ENCODE results near the gene NUP155. TPM values are rescaled to one million over a fixed set of nuclear protein-coding genes. Genes with fewer than 3 reads are reported as not detected.
"Not testable (repeated sequence)": the region's sequence is repeated elsewhere in the genome, so short reads cannot be mapped to it uniquely, and the experiment has no call there.

NUP155 gene
- total RNA-seq, 1 donor from 2014 or later: 69.8 TPM

- DNase-seq (ENCODE audit: low spot score); H3K9me3 Mint-ChIP-seq; intact Hi-C loops (cut with micrococcal nuclease); H3K4me1 Mint-ChIP-seq (ENCODE audit: low read depth); H3K27ac Mint-ChIP-seq; H3K27me3 Mint-ChIP-seq (ENCODE audit: low read depth); H3K4me3 Mint-ChIP-seq (ENCODE audit: low read depth): not testable (repeated sequence)
- H3K36me3 Mint-ChIP-seq (ENCODE audit: low read depth): peaks cover 56% of the 10 kb centered on the region
Measured at GRCh38 chr5:37334754-37335153, 36.2 kb downstream of the NUP155 start.

- H3K27ac Mint-ChIP-seq: no peak overlapping the region
- peaks cover 3% of the 10 kb centered on the region for H3K4me1 Mint-ChIP-seq (ENCODE audit: low read depth)
- H3K9me3 Mint-ChIP-seq: no peaks in the 10 kb centered on the region
- no peak overlapping the region for H3K4me3 Mint-ChIP-seq (ENCODE audit: low read depth)
- intact Hi-C loops (cut with micrococcal nuclease): no loop called here
- DNase-seq (ENCODE audit: low spot score): no peak
- peaks cover 67% of the 10 kb centered on the region for H3K36me3 Mint-ChIP-seq (ENCODE audit: low read depth)
- H3K27me3 Mint-ChIP-seq (ENCODE audit: low read depth): no peaks in the 10 kb centered on the region
Measured at GRCh38 chr5:37326536-37326935, 44.4 kb downstream of the NUP155 start.

GRCh38 chr5:37323607-37324006, 47.3 kb downstream of the NUP155 start:
- no peak for DNase-seq (ENCODE audit: low spot score)
- H3K27me3 Mint-ChIP-seq (ENCODE audit: low read depth): no peaks in the 10 kb centered on the region
- peaks cover 71% of the 10 kb centered on the region for H3K36me3 Mint-ChIP-seq (ENCODE audit: low read depth)
- intact Hi-C loops (cut with micrococcal nuclease): no loop called here
- H3K9me3 Mint-ChIP-seq: no peaks in the 10 kb centered on the region
- H3K27ac Mint-ChIP-seq: no peak overlapping the region
- H3K4me3 Mint-ChIP-seq (ENCODE audit: low read depth): no peak overlapping the region
- H3K4me1 Mint-ChIP-seq (ENCODE audit: low read depth): no peaks in the 10 kb centered on the region

GRCh38 chr5:37319037-37319782, 51.7 kb downstream of the NUP155 start:
- Mint-ChIP-seq H3K36me3 (ENCODE audit: low read depth) (peaks cover 65% of the 10 kb centered on the region), H3K4me3 (ENCODE audit: low read depth) (no peak overlapping the region), H3K9me3 (no peaks in the 10 kb centered on the region), H3K27me3 (ENCODE audit: low read depth) (no peaks in the 10 kb centered on the region), H3K4me1 (ENCODE audit: low read depth) (peaks cover 1% of the 10 kb centered on the region), H3K27ac (peak overlapping the region; percentile 15)
- intact Hi-C loops (cut with micrococcal nuclease): loop anchor here (10.0 kb wide), 1 partner anchor 274 kb away; no protein-coding TSS in a partner anchor
- DNase-seq (ENCODE audit: low spot score): no peak

- Mint-ChIP-seq H3K4me3 (ENCODE audit: low read depth) (no peak overlapping the region), H3K27me3 (ENCODE audit: low read depth) (no peaks in the 10 kb centered on the region), H3K4me1 (ENCODE audit: low read depth) (peaks cover 1% of the 10 kb centered on the region), H3K9me3 (no peaks in the 10 kb centered on the region), H3K27ac (no peak overlapping the region), H3K36me3 (ENCODE audit: low read depth) (peaks cover 76% of the 10 kb centered on the region)
- intact Hi-C loops (cut with micrococcal nuclease): loop anchor here (10.0 kb wide), 1 partner anchor 271 kb away; no protein-coding TSS in a partner anchor
- no peak for DNase-seq (ENCODE audit: low spot score)
Measured at GRCh38 chr5:37316027-37316426, 54.9 kb downstream of the NUP155 start.

GRCh38 chr5:37310360-37310759, 60.5 kb downstream of the NUP155 start:
- Mint-ChIP-seq H3K27me3 (ENCODE audit: low read depth) (no peaks in the 10 kb centered on the region), H3K36me3 (ENCODE audit: low read depth) (peaks cover 66% of the 10 kb centered on the region), H3K9me3 (no peaks in the 10 kb centered on the region), H3K4me3 (ENCODE audit: low read depth) (no peak overlapping the region), H3K27ac (no peak overlapping the region), H3K4me1 (ENCODE audit: low read depth) (no peaks in the 10 kb centered on the region)
- intact Hi-C loops (cut with micrococcal nuclease): loop anchor here (10.0 kb wide), 1 partner anchor 266 kb away; no protein-coding TSS in a partner anchor
- DNase-seq (ENCODE audit: low spot score): no peak

GRCh38 chr5:37308793-37309192, 62.1 kb downstream of the NUP155 start:
- Mint-ChIP-seq H3K27me3 (ENCODE audit: low read depth) (no peaks in the 10 kb centered on the region), H3K9me3 (no peaks in the 10 kb centered on the region), H3K4me3 (ENCODE audit: low read depth) (no peak overlapping the region), H3K36me3 (ENCODE audit: low read depth) (peaks cover 64% of the 10 kb centered on the region), H3K4me1 (ENCODE audit: low read depth) (no peaks in the 10 kb centered on the region), H3K27ac (no peak overlapping the region)
- intact Hi-C loops (cut with micrococcal nuclease): no loop called here
- DNase-seq (ENCODE audit: low spot score): no peak

- Mint-ChIP-seq H3K4me3 (ENCODE audit: low read depth) (no peak overlapping the region), H3K36me3 (ENCODE audit: low read depth) (peaks cover 65% of the 10 kb centered on the region), H3K4me1 (ENCODE audit: low read depth) (no peaks in the 10 kb centered on the region), H3K27ac (no peak overlapping the region), H3K27me3 (ENCODE audit: low read depth) (no peaks in the 10 kb centered on the region), H3K9me3 (no peaks in the 10 kb centered on the region)
- DNase-seq (ENCODE audit: low spot score): no peak
- intact Hi-C loops (cut with micrococcal nuclease): no loop called here
Measured at GRCh38 chr5:37304888-37305287, 66.0 kb downstream of the NUP155 start.

- H3K36me3 Mint-ChIP-seq (ENCODE audit: low read depth): peaks cover 56% of the 10 kb centered on the region
- intact Hi-C loops (cut with micrococcal nuclease); H3K9me3 Mint-ChIP-seq; H3K4me1 Mint-ChIP-seq (ENCODE audit: low read depth); H3K27ac Mint-ChIP-seq; H3K4me3 Mint-ChIP-seq (ENCODE audit: low read depth); DNase-seq (ENCODE audit: low spot score); H3K27me3 Mint-ChIP-seq (ENCODE audit: low read depth): not testable (repeated sequence)
Measured at GRCh38 chr5:37296313-37296712, 74.6 kb downstream of the NUP155 start.

GRCh38 chr5:37283214-37283820, 87.6 kb downstream of the NUP155 start:
- Mint-ChIP-seq H3K27ac (no peak overlapping the region), H3K9me3 (peaks cover 45% of the 10 kb centered on the region), H3K36me3 (ENCODE audit: low read depth) (peaks cover 22% of the 10 kb centered on the region), H3K27me3 (ENCODE audit: low read depth) (no peaks in the 10 kb centered on the region), H3K4me3 (ENCODE audit: low read depth) (no peak overlapping the region), H3K4me1 (ENCODE audit: low read depth) (no peaks in the 10 kb centered on the region)
- intact Hi-C loops (cut with micrococcal nuclease): no loop called here
- no peak for DNase-seq (ENCODE audit: low spot score)

- H3K27me3 Mint-ChIP-seq (ENCODE audit: low read depth): no peaks in the 10 kb centered on the region
- DNase-seq (ENCODE audit: low spot score): no peak
- intact Hi-C loops (cut with micrococcal nuclease): no loop called here
- peaks cover 24% of the 10 kb centered on the region for H3K9me3 Mint-ChIP-seq
- H3K27ac Mint-ChIP-seq: no peak overlapping the region
- no peaks in the 10 kb centered on the region for H3K36me3 Mint-ChIP-seq (ENCODE audit: low read depth)
- H3K4me1 Mint-ChIP-seq (ENCODE audit: low read depth): no peaks in the 10 kb centered on the region
- no peak overlapping the region for H3K4me3 Mint-ChIP-seq (ENCODE audit: low read depth)
Measured at GRCh38 chr5:37275511-37275910, 95.4 kb downstream of the NUP155 start.

- peaks cover 20% of the 10 kb centered on the region for H3K9me3 Mint-ChIP-seq
- intact Hi-C loops (cut with micrococcal nuclease): no loop called here
- no peak for DNase-seq (ENCODE audit: low spot score)
- no peaks in the 10 kb centered on the region for H3K4me1 Mint-ChIP-seq (ENCODE audit: low read depth)
- no peaks in the 10 kb centered on the region for H3K36me3 Mint-ChIP-seq (ENCODE audit: low read depth)
- no peak overlapping the region for H3K27ac Mint-ChIP-seq
- H3K4me3 Mint-ChIP-seq (ENCODE audit: low read depth): no peak overlapping the region
- H3K27me3 Mint-ChIP-seq (ENCODE audit: low read depth): no peaks in the 10 kb centered on the region
Measured at GRCh38 chr5:37272511-37272910, 98.4 kb downstream of the NUP155 start.

GRCh38 chr5:37268100-37268499, 102.8 kb downstream of the NUP155 start:
- DNase-seq (ENCODE audit: low spot score); H3K4me3 Mint-ChIP-seq (ENCODE audit: low read depth); H3K36me3 Mint-ChIP-seq (ENCODE audit: low read depth); intact Hi-C loops (cut with micrococcal nuclease); H3K27me3 Mint-ChIP-seq (ENCODE audit: low read depth); H3K4me1 Mint-ChIP-seq (ENCODE audit: low read depth); H3K27ac Mint-ChIP-seq: not testable (repeated sequence)
- H3K9me3 Mint-ChIP-seq: peaks cover 20% of the 10 kb centered on the region

Measured in activated T-helper 2 cell treated with anti-CD3 and anti-CD28 coated beads, Interferon-gamma antibody, Interleukin-2, Interleukin-4, amounts not matched to agents 10 μg/mL and 5 μg/mL and 100 μg/mL, durations not matched to agents 14 hours and 24 hours and 36 hours (primary cell).